B cell (primary cell): ENCODE results near the gene TP53. TPM values are rescaled to one million over a fixed set of nuclear protein-coding genes. Genes with fewer than 3 reads are reported as not detected.

Source experiments
- ATAC-seq: fragments of 200-7000 bp; cut with Tn5 transposase; one replicate; pipeline ENCODE4 v1.10.0; 2021; ENCODE audit warnings: low read depth, mild to moderate bottlenecking, moderate number of reproducible peaks, moderate library complexity
- CTCF ChIA-PET: fragments of 350-600 bp; sonication (Branson Sonifier 250); formaldehyde crosslinking; loops from one replicate; lab custom pipeline; 2021; ENCODE audit warnings: antibody characterized with exemption, inconsistent platforms; lab: Charles Lee
- POLR2A ChIA-PET: fragments of 350-600 bp; sonication (Branson Sonifier 250); formaldehyde crosslinking; loops from one replicate; lab custom pipeline; 2021; ENCODE audit warnings: antibody characterized with exemption; lab: Charles Lee
- DNase-seq: peaks from one replicate; pipeline ENCODE4 v3.0.0; 2013
- H2AFZ ChIP-seq: 2 replicates; pipeline ENCODE4 v1.6.1; 2012; ENCODE audit warnings: mild to moderate bottlenecking, low read depth, low read length; ENCODE audit not compliant: insufficient read depth, poor library complexity, severe bottlenecking
- H3K27ac ChIP-seq, 2 donors: 1 replicate in 1 of 2; 2 replicates in 1 of 2; pipeline ENCODE4 v1.5.1; 2012 to 2013; ENCODE audit warnings: low read length in 2 of 2, mild to moderate bottlenecking in 2 of 2, moderate library complexity in 1 of 2
- H3K27me3 ChIP-seq, 4 experiments: fragments of 200-600 bp in 1 of 4; sonication (generic) in 1 of 4; replicated peaks in 1 of 4; 1 replicate in 2 of 4; 2 replicates in 2 of 4; pipeline versions ENCODE4 v1.6.1 to v1.7.0; 2013 to 2016; ENCODE audit warnings: low read length in 3 of 4, mild to moderate bottlenecking in 2 of 4, mixed read lengths in 1 of 4, moderate library complexity in 1 of 4; ENCODE audit not compliant: insufficient read depth in 4 of 4, control insufficient read depth in 3 of 4; ENCODE audit errors: control extremely low read depth in 1 of 4
- H3K36me3 ChIP-seq, 2 experiments: replicated peaks in 1 of 2; 1 replicate in 1 of 2; 2 replicates in 1 of 2; pipeline versions ENCODE4 v1.6.1 to v1.7.1; 2013; ENCODE audit warnings: low read length in 1 of 2; ENCODE audit not compliant: insufficient read depth in 2 of 2, control insufficient read depth in 1 of 2; ENCODE audit errors: control extremely low read depth in 1 of 2, extremely low read depth in 1 of 2
- H3K4me1 ChIP-seq, 2 donors: fragments of 200-600 bp in 1 of 2; sonication (generic) in 1 of 2; 1 replicate in 1 of 2; 2 replicates in 1 of 2; pipeline versions ENCODE4 v1.5.1 to v1.6.1; 2013 to 2017; ENCODE audit warnings: low read length in 2 of 2; ENCODE audit not compliant: control insufficient read depth in 2 of 2, insufficient read depth in 2 of 2
- H3K4me2 ChIP-seq: replicated peaks from 2 replicates; pipeline ENCODE3; 2012; ENCODE audit warnings: mild to moderate bottlenecking, low read depth, low read length; ENCODE audit not compliant: poor library complexity, severe bottlenecking
- H3K4me3 ChIP-seq, 5 experiments: fragments of 200-600 bp in 1 of 5; sonication (generic) in 1 of 5; 1 replicate in 3 of 5; 2 replicates in 2 of 5; pipeline versions ENCODE4 v1.5.1 to v1.7.0; 2011 to 2016; ENCODE audit warnings: low read length in 4 of 5, mild to moderate bottlenecking in 4 of 5, low read depth in 2 of 5, control low read depth in 1 of 5, moderate library complexity in 1 of 5; ENCODE audit not compliant: insufficient read depth in 1 of 5; ENCODE audit errors: control extremely low read depth in 1 of 5, extremely low read depth in 1 of 5
- H3K79me2 ChIP-seq: fragments of 200-600 bp; sonication (generic); one replicate; pipeline ENCODE4 v1.6.0; 2016; ENCODE audit warnings: low read length; ENCODE audit not compliant: control insufficient read depth, insufficient read depth
- H3K9ac ChIP-seq: fragments of 200-600 bp; sonication (generic); 2 replicates; pipeline ENCODE4 v1.6.1; 2017; ENCODE audit warnings: mild to moderate bottlenecking, low read length, moderate library complexity
- H3K9me3 ChIP-seq, 3 donors: one replicate each; pipeline versions ENCODE4 v1.6.1 to v1.7.1; 2013; ENCODE audit warnings: low read length in 2 of 3; ENCODE audit not compliant: control insufficient read depth in 2 of 3, insufficient read depth in 1 of 3; ENCODE audit errors: control extremely low read depth in 1 of 3
- H4K20me1 ChIP-seq: 2 replicates; pipeline ENCODE4 v1.6.0; 2012; ENCODE audit warnings: mild to moderate bottlenecking, low read length; ENCODE audit not compliant: insufficient read depth, control insufficient read depth, poor library complexity, severe bottlenecking
- H3K27ac Mint-ChIP-seq: one replicate; pipeline ENCODE4 v1.8.0; 2021; ENCODE audit warnings: mixed read lengths
- H3K27me3 Mint-ChIP-seq: one replicate; pipeline ENCODE4 v1.8.0; 2021; ENCODE audit warnings: mixed read lengths
- H3K4me1 Mint-ChIP-seq: one replicate; pipeline ENCODE4 v1.8.0; 2021; ENCODE audit warnings: mixed read lengths
- H3K4me3 Mint-ChIP-seq: one replicate; pipeline ENCODE4 v1.8.0; 2021; ENCODE audit warnings: mixed read lengths
- H3K9me3 Mint-ChIP-seq: one replicate; pipeline ENCODE4 v1.8.0; 2022; ENCODE audit warnings: mixed read lengths; ENCODE audit not compliant: insufficient read depth
- CTCF ChIP-seq: fragments of 200-600 bp; IDR thresholded peaks from one replicate; pipeline ENCODE4 v1.8.0; 2022; ENCODE audit warnings: antibody characterized with exemption, mild to moderate bottlenecking
- EZH2 ChIP-seq: IDR thresholded peaks from 2 replicates; pipeline ENCODE4 v1.6.1; 2012; ENCODE audit warnings: borderline replicate concordance, low read depth, mild to moderate bottlenecking, moderate library complexity, low read length; ENCODE audit not compliant: insufficient read depth, poor library complexity, severe bottlenecking
- WGBS: methylation state at CpG from one replicate; pipeline ENCODE4 v1.1.5; 2013; ENCODE audit warnings: missing lambda C conversion rate; ENCODE audit not compliant: insufficient coverage; 5-methylcytosine and 5-hydroxymethylcytosine counted together
- intact Hi-C: fragments of 100-400 bp; cut with micrococcal nuclease; formaldehyde crosslinking; loops from one replicate; pipeline ENCODE4 v1.10.0; 2022
- polyA plus RNA-seq: library from polyadenylated mRNA; depleted of rRNA; stranded (reverse); fragments of >200 nt; gene quantifications from 2 replicates; pipeline ENCODE4 v1.2.3, GENCODE V29; 2012
- total RNA-seq, 2 donors: library from RNA; stranded (reverse); fragments of 120-200 nt in 1 of 2; gene quantifications; 1 replicate in 1 of 2; 2 replicates in 1 of 2; pipeline versions ENCODE4 v1.2.3 to v1.2.4, GENCODE V29; 2013 to 2022

Gene TP53
- total and polyA plus RNA-seq, 2 donors (not counting 1 experiment from before 2014, with no cell fraction given), result 76.1 to 89.9 TPM

GRCh38 chr17:7674934-7675333, 12.4 kb downstream of the TP53 start:
- CTCF ChIA-PET, result interaction anchor here (0.8 to 1.7 kb wide), 3 partner anchors 12 to 319 kb away, joined by 3 to 5 read pairs (median 3); partner anchors contain the start of gene TP53
- intact Hi-C loops, result no loop called here
- Histone ChIP-seq H3K27me3 (no peaks in the 10 kb centered on the region), H3K4me1 (no peaks in the 10 kb centered on the region), H3K9me3 (peaks cover 3 to 9% (median 8%) of the 10 kb centered on the region in 3 donors), H3K9ac (no peak overlapping the region), H3K4me2 (no peak overlapping the region), H3K4me3 (no peak overlapping the region), H3K79me2 (peaks cover 38% of the 10 kb centered on the region), H4K20me1 (peaks cover 47% of the 10 kb centered on the region), H3K27ac (no peak overlapping the region), H3K36me3 (peaks cover 13 to 55% of the 10 kb centered on the region in 2 experiments), H2AFZ (no peak overlapping the region)
- H3K27me3 Mint-ChIP-seq, result no peaks in the 10 kb centered on the region
- 97% methylated on average over 11 of the region's 14 CpGs for WGBS
- DNase-seq (no peak), ATAC-seq (no peak)
- peaks cover 5% of the 10 kb centered on the region for H3K4me1 Mint-ChIP-seq
- POLR2A ChIA-PET, result interaction anchor here (0.7 to 1.1 kb wide), 2 partner anchors 11 kb away, joined by 4 to 8 read pairs; no protein-coding TSS in a partner anchor
- H3K27ac Mint-ChIP-seq, result no peak overlapping the region
- H3K4me3 Mint-ChIP-seq, result no peak overlapping the region
- no peaks in the 10 kb centered on the region for H3K9me3 Mint-ChIP-seq
- TF ChIP-seq EZH2, result no peak
- TF ChIP-seq CTCF, result no peak

GRCh38 chr17:7673239-7673638, 14.1 kb downstream of the TP53 start:
- intact Hi-C loops, result no loop called here
- TF ChIP-seq CTCF (peak; percentile 44), EZH2 (no peak)
- no peak overlapping the region for H3K4me3 Mint-ChIP-seq

More at GRCh38 chr17:7673239-7673638, 14.1 kb downstream of the TP53 start:
- Histone ChIP-seq H3K4me3 (no peak overlapping the region), H3K9ac (no peak overlapping the region), H3K9me3 (peaks cover 3 to 9% (median 8%) of the 10 kb centered on the region in 3 donors), H3K4me2 (no peak overlapping the region), H3K4me1 (no peaks in the 10 kb centered on the region), H4K20me1 (peaks cover 31% of the 10 kb centered on the region), H2AFZ (no peak overlapping the region), H3K79me2 (peaks cover 22% of the 10 kb centered on the region), H3K36me3 (peaks cover 13 to 72% of the 10 kb centered on the region in 2 experiments), H3K27ac (no peak overlapping the region), H3K27me3 (no peaks in the 10 kb centered on the region)
- Mint-ChIP-seq H3K27ac (no peak overlapping the region), H3K9me3 (no peaks in the 10 kb centered on the region), H3K4me1 (peaks cover 4% of the 10 kb centered on the region), H3K27me3 (no peaks in the 10 kb centered on the region)
- ChIA-PET CTCF (interaction anchor here (0.6 to 1.3 kb wide), 6 partner anchors 13 to 235 kb away, joined by 3 read pairs; partner anchors contain the start of gene SAT2), POLR2A (no interaction called here)
- ATAC-seq (no peak), DNase-seq (no peak)
- WGBS, result 90% methylated on average over 1 of the region's 2 CpGs
